ENCODE results near the gene PTPRD.

PTPRD gene

GRCh38 chr9:8733131-8733954 lies 1879.5 kb downstream of the PTPRD start:
- DNase-seq = no peak

- DNase-seq = no peak
Measured at GRCh38 chr9:8732367-8733075, 1880.3 kb downstream of the PTPRD start.

GRCh38 chr9:8730618-8731017 lies 1882.2 kb downstream of the PTPRD start:
- no peak for DNase-seq

GRCh38 chr9:8728910-8729309 lies 1883.9 kb downstream of the PTPRD start:
- no peak for DNase-seq

GRCh38 chr9:8727191-8727590 lies 1885.6 kb downstream of the PTPRD start:
- no peak for DNase-seq

GRCh38 chr9:8726692-8727091 lies 1886.1 kb downstream of the PTPRD start:
- DNase-seq = no peak

- no peak for DNase-seq
Measured at GRCh38 chr9:8725635-8726034, 1887.2 kb downstream of the PTPRD start.

GRCh38 chr9:8724284-8725018 lies 1888.4 kb downstream of the PTPRD start:
- no peak for DNase-seq

- no peak for DNase-seq
Measured at GRCh38 chr9:8723195-8723594, 1889.6 kb downstream of the PTPRD start.

GRCh38 chr9:8719833-8720486 lies 1892.8 kb downstream of the PTPRD start:
- no peak for DNase-seq

- no peak for DNase-seq
Measured at GRCh38 chr9:8718121-8718725, 1894.6 kb downstream of the PTPRD start.

- DNase-seq = no peak
Measured at GRCh38 chr9:8717146-8717545, 1895.7 kb downstream of the PTPRD start.

- DNase-seq = no peak
Measured at GRCh38 chr9:8715788-8716187, 1897.0 kb downstream of the PTPRD start.

GRCh38 chr9:8713811-8714165 lies 1899.0 kb downstream of the PTPRD start:
- DNase-seq = no peak

GRCh38 chr9:8713149-8713810 lies 1899.5 kb downstream of the PTPRD start:
- DNase-seq = no peak

- DNase-seq = no peak
Measured at GRCh38 chr9:8709731-8710130, 1903.1 kb downstream of the PTPRD start.

- no peak for DNase-seq
Measured at GRCh38 chr9:8708728-8709127, 1904.1 kb downstream of the PTPRD start.

- DNase-seq = no peak
Measured at GRCh38 chr9:8706998-8707397, 1905.8 kb downstream of the PTPRD start.

- no peak for DNase-seq
Measured at GRCh38 chr9:8706531-8706930, 1906.3 kb downstream of the PTPRD start.

GRCh38 chr9:8705861-8706260 lies 1906.9 kb downstream of the PTPRD start:
- DNase-seq = no peak

GRCh38 chr9:8703904-8704303 lies 1908.9 kb downstream of the PTPRD start:
- DNase-seq = no peak

GRCh38 chr9:8701904-8702303 lies 1910.9 kb downstream of the PTPRD start:
- DNase-seq = no peak

Measured in NCI-H1048 (cell line).